HS-27A (cell line): ENCODE measurements around the gene LYSMD3.
A peak's percentile ranks its signal among the peaks of the same experiment; 100 is the strongest.

Experiments
- DNase-seq: peaks from one replicate; pipeline ENCODE4 v3.0.0-alpha.2; 2012; ENCODE audit warnings: low read depth, missing footprints

The LYSMD3 gene

GRCh38 chr5:90479611-90480385, 49.6 kb downstream of the LYSMD3 start:
- no peak for DNase-seq

DNA sequence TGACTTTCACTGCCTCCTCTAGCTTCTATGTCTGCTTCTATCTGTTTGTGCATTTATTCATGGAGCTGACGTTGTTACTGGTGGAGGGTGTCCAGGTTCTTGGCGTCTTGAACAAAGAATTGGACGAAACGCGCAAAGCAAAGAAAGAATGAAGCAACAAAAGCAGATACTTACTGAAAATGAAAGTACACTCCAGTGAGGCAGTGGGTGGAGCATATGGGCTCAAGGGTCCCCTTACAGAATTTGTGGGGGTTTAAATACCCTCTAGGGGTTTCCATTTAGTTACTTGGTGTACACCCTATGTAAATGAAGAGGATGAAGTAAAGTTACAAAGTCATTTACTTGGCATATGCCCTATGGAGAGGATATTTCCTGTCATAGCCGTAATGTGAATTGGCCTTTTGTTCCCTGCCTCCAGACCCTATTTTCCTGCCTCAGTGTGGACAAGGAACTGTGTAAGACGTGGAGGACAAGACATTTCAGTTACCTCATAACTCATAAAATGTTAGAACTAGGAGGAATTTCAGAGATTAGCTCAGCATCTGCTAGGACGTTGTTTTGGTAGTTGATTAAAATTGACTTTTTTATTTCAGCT, 51.7 kb downstream of the LYSMD3 start:
- no peak for DNase-seq

DNA sequence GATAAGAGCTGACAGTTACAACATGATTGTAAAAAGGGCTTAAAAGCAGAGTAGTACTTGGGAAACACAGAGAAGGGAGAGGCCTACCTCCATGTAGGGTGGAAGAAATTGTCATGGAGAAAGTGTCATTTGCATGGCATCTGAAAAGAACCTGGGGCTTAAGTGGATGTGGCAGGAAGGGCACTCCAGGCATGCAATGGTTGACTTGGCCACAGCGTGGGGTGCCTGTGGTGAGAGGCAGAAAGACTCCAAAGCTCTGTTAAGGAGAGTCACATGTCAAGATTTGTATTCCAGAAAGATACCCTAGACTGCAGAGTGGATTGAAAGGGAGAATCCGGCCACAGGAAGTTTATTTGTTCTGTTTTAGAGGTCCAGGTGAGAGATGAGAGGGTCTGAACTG, 52.3 kb downstream of the LYSMD3 start:
- no peak for DNase-seq

DNA sequence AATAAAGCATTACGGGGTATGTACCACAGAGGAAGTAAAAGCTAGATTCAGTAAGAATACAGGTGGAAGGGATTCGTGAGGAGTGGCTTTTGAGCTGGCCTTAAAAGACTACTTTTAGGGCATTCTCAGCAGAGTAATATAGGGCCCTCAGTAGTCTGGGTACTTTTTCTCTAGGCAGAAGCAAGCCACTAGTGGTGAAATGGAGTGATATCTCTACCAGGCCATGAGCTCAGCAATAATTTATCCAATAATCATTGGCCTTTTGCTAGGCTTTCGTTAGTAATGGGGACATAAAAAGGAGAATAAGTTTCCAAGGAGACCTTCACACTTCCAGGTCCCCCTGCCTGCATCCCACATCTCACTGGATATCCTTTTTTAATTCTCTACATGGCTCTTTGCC, 53.0 kb downstream of the LYSMD3 start:
- no peak for DNase-seq

DNA sequence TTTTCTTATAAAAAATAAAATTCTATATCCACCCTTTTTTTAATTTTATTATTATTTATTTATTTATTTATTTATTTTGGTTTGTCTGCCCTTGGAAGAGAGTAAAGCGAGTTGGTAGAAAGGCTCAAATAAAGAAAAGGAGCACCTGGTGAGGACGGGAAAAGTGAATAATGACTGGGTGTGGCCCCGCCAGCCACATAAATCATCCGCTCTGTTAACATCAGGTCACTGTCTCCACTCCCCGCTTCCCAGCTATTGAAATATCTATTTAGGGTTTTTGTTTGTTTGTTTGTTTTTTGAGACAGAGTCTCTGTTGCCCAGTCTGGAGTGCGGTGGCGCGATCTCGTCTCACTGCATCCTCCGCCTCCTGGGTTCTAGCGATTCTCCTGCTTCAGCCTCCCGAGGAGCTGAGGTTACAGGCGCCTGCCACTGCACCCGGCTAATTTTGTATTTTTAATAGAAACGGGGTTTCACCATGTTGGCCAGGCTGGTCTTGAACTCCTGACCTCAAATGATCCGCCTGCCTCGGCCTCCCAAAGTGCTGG, 53.9 kb downstream of the LYSMD3 start:
- DNase-seq, result no peak

GRCh38 chr5:90474235-90475107, 54.9 kb downstream of the LYSMD3 start, which contains the start of the genes MBLAC2 and POLR3G:
Gene MBLAC2, minus strand, starts transcription at chr5:90474771. Its CDS starts 479 bp downstream, at chr5:90474292.
Gene POLR3G, plus strand, starts transcription at chr5:90474864. Its CDS starts 10,704 bp downstream, at chr5:90485568.
- DNase-seq, result peak; percentile 48

DNA sequence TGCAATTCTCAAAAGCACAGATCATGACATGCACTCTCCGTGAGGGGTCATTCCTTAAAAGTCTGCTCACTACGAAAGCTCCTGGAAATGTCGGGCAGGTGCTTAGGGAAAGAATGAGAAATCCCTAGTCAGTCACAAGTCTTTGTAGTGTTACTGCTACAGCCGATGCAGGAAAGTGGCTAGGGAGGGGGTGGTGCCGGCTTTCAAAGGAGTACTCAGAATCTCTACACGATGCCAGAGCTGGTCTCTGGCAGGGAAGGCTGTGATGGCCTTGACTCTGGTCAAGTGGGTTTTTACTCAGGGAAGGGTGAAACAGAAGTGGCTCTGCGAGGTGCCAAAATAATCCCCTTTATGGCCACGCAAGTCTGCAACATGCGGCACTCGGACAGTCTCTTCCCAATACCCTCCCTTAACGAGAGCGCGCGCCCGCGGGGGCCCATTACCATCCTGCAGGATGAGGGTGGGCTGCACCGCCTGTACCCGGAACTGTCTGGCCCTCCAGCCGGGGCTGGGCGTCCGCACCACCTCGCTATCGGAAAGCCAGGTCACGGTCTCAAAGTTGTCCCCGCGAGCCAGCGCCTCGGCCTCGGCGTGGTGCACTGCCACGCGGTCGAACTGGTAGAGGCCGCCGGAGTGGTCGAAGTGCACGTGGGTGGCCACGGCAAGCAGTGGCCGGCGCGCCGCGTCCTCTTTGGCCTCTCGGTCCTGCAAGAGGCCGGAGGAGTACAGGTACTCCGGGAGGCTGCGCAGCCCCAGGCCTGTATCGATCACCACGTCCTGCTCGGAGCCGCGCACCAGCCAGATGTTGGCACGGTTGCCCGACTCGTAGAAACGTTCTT, 55.8 kb downstream of the LYSMD3 start:
- DNase-seq, result no peak

GRCh38 chr5:90472783-90473395, 56.5 kb downstream of the LYSMD3 start:
- no peak for DNase-seq
